Ovary (tissue), 9 donors: ENCODE measurements around the gene IDI2. TPM values are rescaled to one million over a fixed set of nuclear protein-coding genes. Genes with fewer than 3 reads are reported as not detected.

Source experiments
- DNase-seq, 5 donors: peaks; one replicate each; pipeline ENCODE4 v3.0.0-alpha.2; 2019 to 2020
- H3K27ac ChIP-seq, 2 donors: fragments of 200-600 bp; one replicate each; pipeline versions ENCODE4 v1.5.1 to v1.8.0; 2019 to 2022
- H3K27me3 ChIP-seq: fragments of 200-600 bp; one replicate; pipeline ENCODE4 v1.8.0; 2022
- H3K36me3 ChIP-seq: fragments of 200-600 bp; sonication (generic); one replicate; pipeline ENCODE4 v1.5.1; 2019
- H3K4me1 ChIP-seq: one replicate; pipeline ENCODE4 v1.8.1; 2013; ENCODE audit warnings: mild to moderate bottlenecking, moderate library complexity; ENCODE audit not compliant: insufficient read depth
- H3K4me3 ChIP-seq: fragments of 200-600 bp; sonication (generic); one replicate; pipeline ENCODE4 v1.5.1; 2017
- H3K9me3 ChIP-seq, 2 donors: fragments of 200-600 bp in 1 of 2; sonication (generic) in 1 of 2; one replicate each; pipeline versions ENCODE4 v1.5.1 to v1.8.1; 2013 to 2019; ENCODE audit warnings: mild to moderate bottlenecking in 1 of 2, moderate library complexity in 1 of 2
- CTCF ChIP-seq, 3 donors: fragments of 450-650 bp in 2 of 3; fragments of 200-600 bp in 1 of 3; IDR thresholded peaks; one replicate each; pipeline versions ENCODE4 v1.5.1 to v1.8.0; 2016 to 2022; ENCODE audit warnings: antibody characterized with exemption in 3 of 3, mild to moderate bottlenecking in 1 of 3
- EP300 ChIP-seq: sonication (generic); formaldehyde crosslinking; IDR thresholded peaks from one replicate; pipeline ENCODE4 v1.6.1; 2017; ENCODE audit warnings: antibody characterized with exemption
- POLR2A ChIP-seq: fragments of 450-650 bp; IDR thresholded peaks from one replicate; pipeline ENCODE4 v1.6.1; 2017; ENCODE audit warnings: antibody characterized with exemption, mild to moderate bottlenecking, moderate library complexity
- WGBS, 3 donors: extraction: QIAGEN DNeasy Blood & Tissue Kit in 1 of 3; methylation state at CpG; one replicate each; pipeline versions ENCODE4 v1.1.5 to v1.1.7; 2013 to 2017; 5-methylcytosine and 5-hydroxymethylcytosine counted together
- intact Hi-C, 4 donors: fragments of 100-400 bp; cut with DNase I; formaldehyde crosslinking; loops; one replicate each; pipeline versions ENCODE4 v1.11.0 to v1.15.1; 2022 to 2023
- polyA plus RNA-seq, 2 donors: library from polyadenylated mRNA; stranded (reverse); fragments of 200-250 nt in 1 of 2; fragments of 350-450 nt in 1 of 2; fragmentation: Illumina TruSeq in 1 of 2; extraction: RNeasy Lipid Tissue Mini Kit (QIAGEN cat#74804) in 1 of 2; gene quantifications; one replicate each; pipeline ENCODE4 v1.2.3, GENCODE V29; 2013 to 2014
- total RNA-seq, 7 donors: library from RNA; depleted of rRNA in 2 of 7; stranded (reverse); fragments of >200 nt in 2 of 7; fragmentation: NEBNext Ultra II Directional in 3 of 7; extraction: Animal tissue kit (Norgen Biotek cat#: 25700) in 3 of 7; gene quantifications; one replicate each; pipeline versions ENCODE4 v1.1.0 to v1.2.4, GENCODE V29; 2016 to 2023
- donor health status: DM: no; HTN: no; CAD: no; lungs with moderate emphysema.
- donor health status: DM: no; HTN: no; CAD: no.
- donor health status: Bipolar disorder and iron deficiency.
- donor health status: DM: yes; HTN: yes; CAD: no.
- donor health status: DM: no; HTN: no; CAD: no.
- donor health status: DM: yes; HTN: yes; CAD: no.

Gene IDI2
- total and polyA plus RNA-seq, 9 donors, result not detected

- H3K27me3 ChIP-seq, result no peaks in the 10 kb centered on the region
- WGBS, 3 donors, result 1% methylated on average over 34 of the region's 34 CpGs
- intact Hi-C loops, result loop anchor here in 1 of 4 donors (2.0 to 5.0 kb wide), 2 partner anchors 62 to 119 kb away; partner anchors contain the start of genes GTPBP4 and LARP4B
- H3K4me1 ChIP-seq, result peaks cover 5% of the 10 kb centered on the region
- TF ChIP-seq EP300, result no peak
- no peak for TF ChIP-seq CTCF (IDR thresholded peaks at IDR 0.05)
- no peak for TF ChIP-seq POLR2A
- no peak for DNase-seq
- peak overlapping the region; percentile 93 to 100 for H3K27ac ChIP-seq
- H3K4me3 ChIP-seq, result peak overlapping the region; percentile 94
- no peaks in the 10 kb centered on the region for H3K36me3 ChIP-seq
- H3K9me3 ChIP-seq, result no peaks in the 10 kb centered on the region
These were observed 23.8 kb upstream of the IDI2 start for GRCh38 chr10:1049425-1049958.

DNA sequence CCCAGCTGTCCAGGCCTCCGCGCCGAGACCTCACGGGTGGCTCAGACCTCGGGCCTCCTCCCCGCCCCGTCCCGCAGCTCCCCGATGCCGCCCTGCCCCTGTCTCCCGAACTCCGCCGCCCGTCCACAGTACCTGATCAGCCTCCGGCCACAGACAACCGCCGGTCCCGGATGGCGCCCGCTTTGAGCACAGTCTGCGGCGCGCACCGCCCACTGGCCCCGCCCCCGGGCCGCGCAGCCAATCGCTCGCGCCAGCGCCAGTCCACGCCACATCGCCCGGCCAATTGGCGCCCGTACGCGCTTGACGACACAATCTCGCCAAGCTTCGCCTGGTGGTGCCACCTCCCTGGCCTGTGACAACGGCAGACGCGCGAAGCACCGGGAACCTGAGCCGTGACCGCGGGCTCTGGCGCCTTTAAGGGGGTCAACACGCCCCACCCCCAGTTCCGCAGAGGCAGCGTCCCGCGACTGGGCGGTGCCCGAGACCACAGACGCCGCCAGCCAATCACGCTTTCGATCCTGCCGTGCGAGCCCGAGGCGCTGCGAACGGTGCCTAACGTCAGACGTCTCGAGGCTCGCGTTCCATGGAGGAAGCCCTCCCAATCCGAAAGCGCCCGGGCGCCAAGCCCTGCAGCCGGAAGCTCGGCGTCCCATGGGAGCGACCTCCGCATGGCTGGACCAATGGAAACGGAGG lies 23.2 kb upstream of the IDI2 start, which contains the start of gene IDI1:
TSS of gene IDI1 (minus strand) at position 388 of the 693 bp plus-strand sequence. CDS start at position 272, 116 bp downstream.
- Histone ChIP-seq H3K27me3 (no peaks in the 10 kb centered on the region), H3K9me3 (no peaks in the 10 kb centered on the region), H3K36me3 (no peaks in the 10 kb centered on the region), H3K4me1 (peaks cover 10% of the 10 kb centered on the region), H3K27ac (peak within 1 kb of the TSS; percentile 93 to 100), H3K4me3 (peak within 1 kb of the TSS; percentile 94)
- TF ChIP-seq POLR2A, result peak; percentile 85
- TF ChIP-seq EP300, result peak; percentile 26
- peak in 1 of 3 donors; percentile 13 for TF ChIP-seq CTCF (IDR thresholded peaks at IDR 0.05)
- peak; percentile 96 to 98 (median 97) for DNase-seq
- 0 to 1% (median 1%) methylated on average over 41 to 83 of the region's 83 CpGs for WGBS, 3 donors
- intact Hi-C loops, result loop anchor here in 1 of 4 donors (2.0 to 5.0 kb wide), 2 partner anchors 62 to 118 kb away; partner anchors contain the start of genes GTPBP4 and LARP4B

GRCh38 chr10:1048349-1048731 lies 22.7 kb upstream of the IDI2 start:
- intact Hi-C loops, result loop anchor here in 1 of 4 donors (2.0 to 5.0 kb wide), 2 partner anchors 61 to 118 kb away; partner anchors contain the start of genes GTPBP4 and LARP4B
- peak overlapping the region; percentile 94 for H3K4me3 ChIP-seq
- H3K27ac ChIP-seq, result peak overlapping the region; percentile 93 to 100
- peaks cover 10% of the 10 kb centered on the region for H3K4me1 ChIP-seq
- DNase-seq, result peak in 2 of 5 donors; percentile 50 to 69
- no peaks in the 10 kb centered on the region for H3K36me3 ChIP-seq
- 0% methylated on average over 37 of the region's 37 CpGs for WGBS, 3 donors
- TF ChIP-seq POLR2A (no peak), CTCF (IDR thresholded peaks at IDR 0.05) (no peak), EP300 (no peak)
- no peaks in the 10 kb centered on the region for H3K27me3 ChIP-seq
- H3K9me3 ChIP-seq, result no peaks in the 10 kb centered on the region

DNA sequence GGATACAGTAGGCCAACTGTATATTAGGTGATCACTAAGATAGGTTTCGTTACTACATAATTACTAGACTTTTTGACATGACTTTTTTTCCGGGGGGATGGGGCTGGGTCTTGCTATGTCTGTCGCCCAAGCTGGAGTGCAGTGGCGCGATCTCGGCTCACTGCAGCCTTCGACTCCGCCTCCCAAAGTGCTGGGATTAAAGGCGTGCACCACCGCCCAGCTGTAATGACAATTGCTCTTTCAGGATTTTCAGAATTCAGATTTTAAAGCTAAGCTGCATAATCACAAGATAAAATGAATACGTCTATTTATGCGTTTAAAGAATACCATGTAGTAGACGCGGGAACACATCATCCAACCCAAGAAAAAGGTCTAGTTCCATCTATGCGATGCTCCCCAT lies 22.3 kb upstream of the IDI2 start:
- no peak for TF ChIP-seq CTCF (IDR thresholded peaks at IDR 0.05)
- TF ChIP-seq EP300, result no peak
- TF ChIP-seq POLR2A, result no peak
- H3K36me3 ChIP-seq, result no peaks in the 10 kb centered on the region
- H3K27ac ChIP-seq, result peak overlapping the region; percentile 93 to 100
- peaks cover 10% of the 10 kb centered on the region for H3K4me1 ChIP-seq
- H3K27me3 ChIP-seq, result no peaks in the 10 kb centered on the region
- intact Hi-C loops, result loop anchor here in 1 of 4 donors (2.0 to 5.0 kb wide), 2 partner anchors 61 to 117 kb away; partner anchors contain the start of genes GTPBP4 and LARP4B
- 3 to 5% (median 4%) methylated on average over 15 of the region's 15 CpGs for WGBS, 3 donors
- no peaks in the 10 kb centered on the region for H3K9me3 ChIP-seq
- peak overlapping the region; percentile 94 for H3K4me3 ChIP-seq
- DNase-seq, result no peak
